Measurements from ENCODE around the gene SPHKAP. TPM values are rescaled to one million over a fixed set of nuclear protein-coding genes. Genes with fewer than 3 reads are reported as not detected.

Gene SPHKAP
- total RNA-seq, 4 donors from 2014 or later: not detected

DNA sequence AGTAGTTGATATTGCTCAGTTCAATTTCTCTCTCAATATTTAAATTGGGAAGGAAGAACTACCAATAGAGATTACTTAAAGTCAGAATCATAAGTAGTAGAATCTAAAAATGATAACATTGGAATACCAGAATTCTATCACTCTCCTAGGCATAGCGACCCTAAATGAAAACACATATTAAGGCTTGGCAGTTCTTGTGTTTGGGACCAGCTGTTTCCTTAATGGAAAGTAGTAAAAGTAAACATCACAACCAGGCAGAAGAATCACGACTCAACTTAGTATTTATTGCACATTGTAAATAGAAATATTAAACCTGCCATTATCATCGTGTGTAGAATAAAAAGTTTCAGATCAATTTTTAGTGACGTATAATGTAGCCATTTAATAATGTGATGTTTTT lies 117.5 kb downstream of the SPHKAP start:
- no peaks in the 10 kb centered on the region for H3K36me3 ChIP-seq
- H3K4me3 ChIP-seq: no peak overlapping the region
- DNase-seq: no peak
- no peaks in the 10 kb centered on the region for H3K9me3 ChIP-seq
- ATAC-seq: no peak
- in situ Hi-C loops (cut with MboI; ENCODE audit: low sequenced_read_pairs in 4 of 4): no loop called here
- intact Hi-C loops (cut with DNase I; ENCODE audit: low total_unique reads): no loop called here
- H3K27ac ChIP-seq: no peak overlapping the region
- no peaks in the 10 kb centered on the region for H3K27me3 ChIP-seq
- no peak for TF ChIP-seq POLR2A (IDR thresholded peaks at IDR 0.05)
- TF ChIP-seq, protein P1, sequence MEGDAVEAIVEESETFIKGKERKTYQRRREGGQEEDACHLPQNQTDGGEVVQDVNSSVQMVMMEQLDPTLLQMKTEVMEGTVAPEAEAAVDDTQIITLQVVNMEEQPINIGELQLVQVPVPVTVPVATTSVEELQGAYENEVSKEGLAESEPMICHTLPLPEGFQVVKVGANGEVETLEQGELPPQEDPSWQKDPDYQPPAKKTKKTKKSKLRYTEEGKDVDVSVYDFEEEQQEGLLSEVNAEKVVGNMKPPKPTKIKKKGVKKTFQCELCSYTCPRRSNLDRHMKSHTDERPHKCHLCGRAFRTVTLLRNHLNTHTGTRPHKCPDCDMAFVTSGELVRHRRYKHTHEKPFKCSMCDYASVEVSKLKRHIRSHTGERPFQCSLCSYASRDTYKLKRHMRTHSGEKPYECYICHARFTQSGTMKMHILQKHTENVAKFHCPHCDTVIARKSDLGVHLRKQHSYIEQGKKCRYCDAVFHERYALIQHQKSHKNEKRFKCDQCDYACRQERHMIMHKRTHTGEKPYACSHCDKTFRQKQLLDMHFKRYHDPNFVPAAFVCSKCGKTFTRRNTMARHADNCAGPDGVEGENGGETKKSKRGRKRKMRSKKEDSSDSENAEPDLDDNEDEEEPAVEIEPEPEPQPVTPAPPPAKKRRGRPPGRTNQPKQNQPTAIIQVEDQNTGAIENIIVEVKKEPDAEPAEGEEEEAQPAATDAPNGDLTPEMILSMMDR (IDR thresholded peaks at IDR 0.05 in 4 of 5, conservative IDR thresholded peaks at IDR 0.05 in 1 of 5): no peak
- no peaks in the 10 kb centered on the region for H3K4me1 ChIP-seq

DNA sequence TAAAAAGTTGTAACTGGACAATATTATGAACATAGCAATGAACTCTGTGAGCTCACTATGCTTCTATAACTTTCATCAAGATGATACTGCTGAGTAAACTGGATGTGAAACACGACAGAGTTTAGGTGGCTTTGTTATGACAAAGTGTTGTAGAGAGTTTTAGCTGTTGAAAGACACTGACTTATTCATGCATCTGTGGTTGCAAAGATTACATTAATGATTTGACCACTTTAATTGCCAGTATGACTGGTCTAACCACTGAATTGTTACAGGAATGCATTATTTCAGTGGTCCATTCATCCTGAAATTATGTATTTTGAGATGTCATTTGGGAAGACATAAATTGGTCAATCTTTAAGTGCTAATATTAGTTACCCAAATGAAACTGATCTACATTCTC lies 117.9 kb downstream of the SPHKAP start:
- ATAC-seq: no peak
- H3K27ac ChIP-seq: no peak overlapping the region
- DNase-seq: no peak
- no peaks in the 10 kb centered on the region for H3K27me3 ChIP-seq
- H3K9me3 ChIP-seq: no peaks in the 10 kb centered on the region
- in situ Hi-C loops (cut with MboI; ENCODE audit: low sequenced_read_pairs in 4 of 4) (no loop called here), intact Hi-C loops (cut with DNase I; ENCODE audit: low total_unique reads) (no loop called here)
- no peaks in the 10 kb centered on the region for H3K4me1 ChIP-seq
- no peak overlapping the region for H3K4me3 ChIP-seq
- H3K36me3 ChIP-seq: no peaks in the 10 kb centered on the region
- no peak for TF ChIP-seq POLR2A (IDR thresholded peaks at IDR 0.05)
- TF ChIP-seq, protein P1 (IDR thresholded peaks at IDR 0.05 in 4 of 5, conservative IDR thresholded peaks at IDR 0.05 in 1 of 5): no peak

DNA sequence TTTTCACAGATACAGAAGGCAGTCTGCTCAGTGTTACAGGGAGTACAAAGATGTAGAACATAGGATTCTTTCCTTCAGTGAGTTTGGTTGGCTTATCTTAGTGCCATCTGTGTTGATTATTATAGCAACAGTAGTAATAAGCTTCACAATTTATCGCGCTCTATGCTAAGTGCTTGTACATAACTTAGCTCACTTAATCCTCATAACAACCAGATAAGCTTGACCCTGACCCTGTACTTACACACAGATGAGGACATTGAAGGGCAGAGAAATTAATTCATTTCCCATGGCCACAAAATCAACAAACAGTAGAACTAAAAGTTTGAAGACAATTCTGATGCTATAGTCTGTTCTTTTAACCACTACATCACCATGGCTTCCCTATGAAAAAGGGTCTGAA lies 121.8 kb downstream of the SPHKAP start:
- DNase-seq (no peak), ATAC-seq (no peak)
- no peaks in the 10 kb centered on the region for H3K4me1 ChIP-seq
- H3K36me3 ChIP-seq: no peaks in the 10 kb centered on the region
- in situ Hi-C loops (cut with MboI; ENCODE audit: low sequenced_read_pairs in 4 of 4): no loop called here
- intact Hi-C loops (cut with DNase I; ENCODE audit: low total_unique reads): no loop called here
- no peak overlapping the region for H3K4me3 ChIP-seq
- no peaks in the 10 kb centered on the region for H3K27me3 ChIP-seq
- no peak overlapping the region for H3K27ac ChIP-seq
- no peaks in the 10 kb centered on the region for H3K9me3 ChIP-seq
- TF ChIP-seq, protein P1 (IDR thresholded peaks at IDR 0.05 in 4 of 5, conservative IDR thresholded peaks at IDR 0.05 in 1 of 5): no peak
- no peak for TF ChIP-seq POLR2A (IDR thresholded peaks at IDR 0.05)

DNA sequence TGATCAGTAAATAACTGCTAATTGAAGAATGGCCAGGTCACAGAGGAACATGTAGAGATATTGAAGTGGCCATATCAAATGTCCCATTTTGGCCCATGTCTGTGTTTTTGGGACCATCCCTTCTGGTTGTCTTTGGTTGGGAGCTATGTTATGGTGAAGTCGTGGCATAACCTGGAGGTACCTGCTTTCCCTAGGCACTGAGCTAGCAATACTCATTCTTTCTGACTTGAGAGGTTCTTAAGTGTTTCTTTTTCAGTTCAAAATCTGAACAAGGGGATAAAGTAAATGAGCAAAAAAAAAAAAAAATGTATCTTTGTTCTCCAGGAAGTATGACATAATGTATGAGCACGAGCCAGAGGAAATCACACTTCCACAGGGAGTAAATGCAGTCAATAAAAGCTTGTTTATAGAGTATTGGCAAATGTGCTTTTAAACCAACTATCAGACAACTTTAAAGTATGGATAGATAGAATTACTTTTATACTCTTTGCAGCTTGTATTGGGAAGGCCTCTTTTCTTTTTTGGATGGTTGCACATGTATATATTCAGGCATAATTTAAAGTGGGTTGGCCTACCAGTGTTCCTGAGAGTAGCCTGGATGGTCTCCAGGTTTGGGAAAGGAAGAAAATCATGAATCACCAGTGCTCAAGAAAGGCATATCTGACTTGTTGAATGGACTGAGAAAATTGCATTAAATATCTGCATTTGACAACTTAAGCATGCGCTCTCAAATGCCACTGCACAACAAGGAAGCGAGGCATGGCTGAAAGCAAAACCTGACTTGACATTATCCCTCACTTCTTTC lies 125.0 kb downstream of the SPHKAP start:
- Histone ChIP-seq H3K27ac (no peak overlapping the region), H3K4me1 (no peaks in the 10 kb centered on the region), H3K4me3 (no peak overlapping the region), H3K27me3 (no peaks in the 10 kb centered on the region), H3K9me3 (no peaks in the 10 kb centered on the region), H3K36me3 (no peaks in the 10 kb centered on the region)
- intact Hi-C loops (cut with DNase I; ENCODE audit: low total_unique reads): no loop called here
- ATAC-seq (no peak), DNase-seq (no peak)
- no peak for TF ChIP-seq POLR2A (IDR thresholded peaks at IDR 0.05)
- in situ Hi-C loops (cut with MboI; ENCODE audit: low sequenced_read_pairs in 4 of 4): no loop called here

DNA sequence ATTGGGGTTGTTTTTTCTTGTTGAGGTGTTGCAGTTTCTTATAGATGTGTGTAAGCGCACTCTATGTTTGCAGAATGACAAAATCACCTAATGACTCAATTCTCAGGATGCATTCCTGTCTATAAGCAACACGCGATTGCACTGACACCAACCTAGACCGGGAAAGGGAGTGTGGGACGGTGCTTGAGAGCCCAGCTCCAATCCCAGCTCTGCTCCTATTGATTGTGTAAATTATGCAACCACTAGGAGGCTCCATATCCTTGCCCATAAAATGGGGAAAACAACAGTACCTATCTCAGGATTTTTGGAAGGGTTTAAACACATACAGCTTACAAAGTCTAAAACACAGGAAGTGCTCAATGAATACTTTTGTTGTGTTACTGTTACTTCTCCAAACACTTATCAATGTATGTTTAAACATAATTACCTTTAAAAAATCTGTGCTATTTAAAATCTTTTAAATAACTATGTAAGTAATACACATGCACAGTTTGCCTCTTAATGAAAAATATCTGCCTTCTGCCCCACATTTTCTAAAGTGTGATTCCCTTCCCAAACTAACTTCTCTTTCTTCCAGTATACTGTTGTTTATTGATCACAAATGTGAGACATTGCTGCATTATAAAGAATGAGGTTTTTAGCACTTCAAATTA lies 132.5 kb downstream of the SPHKAP start:
- Histone ChIP-seq H3K4me1 (no peaks in the 10 kb centered on the region), H3K9me3 (no peaks in the 10 kb centered on the region), H3K27ac (no peak overlapping the region), H3K4me3 (no peak overlapping the region), H3K36me3 (no peaks in the 10 kb centered on the region), H3K27me3 (no peaks in the 10 kb centered on the region)
- no peak for TF ChIP-seq POLR2A (IDR thresholded peaks at IDR 0.05)
- TF ChIP-seq, protein P1 (IDR thresholded peaks at IDR 0.05 in 4 of 5, conservative IDR thresholded peaks at IDR 0.05 in 1 of 5): no peak
- ATAC-seq (no peak), DNase-seq (no peak)
- intact Hi-C loops (cut with DNase I; ENCODE audit: low total_unique reads) (loop anchor here (10.0 kb wide), 1 partner anchor 606 kb away; no protein-coding TSS in a partner anchor), in situ Hi-C loops (cut with MboI; ENCODE audit: low sequenced_read_pairs in 4 of 4) (no loop called here)

Measured in gastrocnemius medialis (tissue), 4 donors.